ENCODE data around the gene EIF2D. TPM values are rescaled to one million over a fixed set of nuclear protein-coding genes. Genes with fewer than 3 reads are reported as not detected.
"Not testable (repeated sequence)": the region's sequence is repeated elsewhere in the genome, so short reads cannot be mapped to it uniquely, and the experiment has no call there.

EIF2D gene
- total and polyA plus RNA-seq, 8 donors: 16.9 to 130 (median 48.8) TPM

DNA sequence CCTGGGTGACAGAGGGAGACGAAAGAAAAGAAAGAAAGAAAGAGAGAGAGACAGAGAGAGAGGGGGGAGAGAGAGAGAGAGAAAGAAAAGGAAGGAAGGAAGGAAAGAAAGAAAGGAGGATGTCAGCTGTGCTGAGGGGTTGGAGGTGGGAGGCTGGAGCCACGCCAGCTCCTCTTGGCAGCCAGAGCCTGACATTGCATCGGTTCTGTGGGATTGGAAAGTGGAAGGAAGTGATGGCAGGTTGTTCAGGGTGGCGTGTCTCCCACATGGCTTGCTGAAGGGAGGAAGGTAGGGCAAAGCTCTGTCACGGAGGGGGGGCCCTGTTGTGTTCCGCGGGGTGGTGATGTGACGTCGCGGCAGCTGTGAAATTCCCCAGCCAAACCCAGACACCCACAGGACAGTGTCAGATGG is 30.7 kb downstream of the EIF2D start:
- Histone ChIP-seq H3K4me3 (no peak overlapping the region), H3K4me1 (peaks cover 0 to 78% (median 22%) of the 10 kb centered on the region in 4 donors), H3K36me3 (peaks cover 21 to 41% (median 35%) of the 10 kb centered on the region in 4 donors), H3K27ac (peak overlapping the region in 4 of 5 donors; percentile 25 to 83 (median 70)), H3K9me3 (no peaks in the 10 kb centered on the region), H3K27me3 (no peaks in the 10 kb centered on the region)
- intact Hi-C loops (cut with DNase I; ENCODE audit: low total_unique reads): loop anchor here (5.0 kb wide), 2 partner anchors 34 to 89 kb away; no protein-coding TSS in a partner anchor
- WGBS, 5 donors: 53 to 65% (median 59%) methylated on average over 10 of the region's 10 CpGs
- DNase-seq: peak in 1 of 2 donors; percentile 49
- TF ChIP-seq, protein P1, sequence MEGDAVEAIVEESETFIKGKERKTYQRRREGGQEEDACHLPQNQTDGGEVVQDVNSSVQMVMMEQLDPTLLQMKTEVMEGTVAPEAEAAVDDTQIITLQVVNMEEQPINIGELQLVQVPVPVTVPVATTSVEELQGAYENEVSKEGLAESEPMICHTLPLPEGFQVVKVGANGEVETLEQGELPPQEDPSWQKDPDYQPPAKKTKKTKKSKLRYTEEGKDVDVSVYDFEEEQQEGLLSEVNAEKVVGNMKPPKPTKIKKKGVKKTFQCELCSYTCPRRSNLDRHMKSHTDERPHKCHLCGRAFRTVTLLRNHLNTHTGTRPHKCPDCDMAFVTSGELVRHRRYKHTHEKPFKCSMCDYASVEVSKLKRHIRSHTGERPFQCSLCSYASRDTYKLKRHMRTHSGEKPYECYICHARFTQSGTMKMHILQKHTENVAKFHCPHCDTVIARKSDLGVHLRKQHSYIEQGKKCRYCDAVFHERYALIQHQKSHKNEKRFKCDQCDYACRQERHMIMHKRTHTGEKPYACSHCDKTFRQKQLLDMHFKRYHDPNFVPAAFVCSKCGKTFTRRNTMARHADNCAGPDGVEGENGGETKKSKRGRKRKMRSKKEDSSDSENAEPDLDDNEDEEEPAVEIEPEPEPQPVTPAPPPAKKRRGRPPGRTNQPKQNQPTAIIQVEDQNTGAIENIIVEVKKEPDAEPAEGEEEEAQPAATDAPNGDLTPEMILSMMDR (IDR thresholded peaks at IDR 0.05): no peak
- TF ChIP-seq POLR2A (IDR thresholded peaks at IDR 0.05) (no peak), POLR2AphosphoS5 (IDR thresholded peaks at IDR 0.05) (no peak), EP300 (IDR thresholded peaks at IDR 0.05) (no peak)

DNA sequence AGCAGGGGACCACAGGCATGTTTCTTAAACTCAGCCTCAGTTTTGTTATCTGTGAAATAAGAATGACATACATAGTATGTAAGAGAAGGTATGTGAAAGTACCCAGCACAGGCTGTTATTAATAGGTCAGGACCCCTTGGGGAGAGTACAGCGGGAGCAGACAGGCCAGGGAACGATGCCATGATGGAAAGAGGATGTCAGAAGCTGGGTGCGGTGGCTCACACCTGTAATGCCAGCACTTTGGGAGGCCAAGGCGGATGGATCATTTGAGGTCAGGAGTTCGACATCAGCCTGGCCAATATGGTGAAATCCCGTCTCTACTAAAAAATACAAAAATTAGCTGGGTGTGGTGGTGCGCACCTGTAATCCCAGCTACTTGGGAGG is 31.2 kb downstream of the EIF2D start:
- DNase-seq, H3K27me3 ChIP-seq, H3K4me3 ChIP-seq, H3K9me3 ChIP-seq: not testable (repeated sequence)
- 84 to 96% (median 92%) methylated on average over 7 of the region's 7 CpGs for WGBS, 5 donors
- Histone ChIP-seq H3K36me3 (peaks cover 21 to 36% (median 31%) of the 10 kb centered on the region in 4 donors), H3K27ac (peak overlapping the region in 4 of 5 donors; percentile 52 to 83 (median 70)), H3K4me1 (peaks cover 0 to 83% (median 22%) of the 10 kb centered on the region in 4 donors)
- intact Hi-C loops (cut with DNase I; ENCODE audit: low total_unique reads): loop anchor here (5.0 kb wide), 2 partner anchors 34 to 89 kb away; no protein-coding TSS in a partner anchor

DNA sequence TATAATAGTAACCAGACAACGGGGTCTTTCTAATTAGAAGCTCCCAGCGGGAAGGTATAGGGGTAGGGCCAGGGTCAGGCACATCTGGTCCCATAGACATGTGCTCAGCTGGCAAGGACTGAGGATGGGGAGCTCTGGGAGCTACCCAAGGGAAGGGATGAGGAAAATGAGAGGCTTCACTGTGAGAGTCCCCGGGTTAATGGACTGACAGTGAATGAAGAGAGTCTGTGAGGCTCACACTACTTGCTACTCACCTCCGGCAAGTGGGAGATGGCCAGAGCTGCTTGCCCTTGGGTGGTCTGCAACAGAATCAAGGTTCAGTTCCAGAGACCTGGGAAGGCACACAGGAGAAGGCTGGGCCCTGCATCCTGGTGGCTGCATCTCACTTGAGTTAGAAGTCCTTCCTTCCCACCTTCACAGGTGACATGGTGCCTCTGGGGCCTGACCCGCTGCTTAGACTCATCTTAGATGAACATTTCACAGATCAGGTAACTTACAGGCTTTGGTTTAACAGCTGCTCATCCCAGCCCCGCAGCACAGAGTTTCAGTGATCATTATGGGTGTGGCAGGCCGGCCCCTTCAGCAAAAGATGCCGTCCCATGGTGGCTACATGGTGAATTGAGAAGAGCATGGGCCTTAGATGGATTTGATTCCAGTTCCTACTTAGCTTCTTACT is 31.7 kb downstream of the EIF2D start:
- TF ChIP-seq, protein P1 (IDR thresholded peaks at IDR 0.05): no peak
- TF ChIP-seq EP300 (IDR thresholded peaks at IDR 0.05) (no peak), POLR2A (IDR thresholded peaks at IDR 0.05) (no peak), POLR2AphosphoS5 (IDR thresholded peaks at IDR 0.05) (no peak)
- WGBS, 5 donors: 85 to 90% (median 89%) methylated on average over 8 of the region's 8 CpGs
- H3K27me3 ChIP-seq: no peaks in the 10 kb centered on the region
- H3K9me3 ChIP-seq: no peaks in the 10 kb centered on the region
- DNase-seq: no peak
- intact Hi-C loops (cut with DNase I; ENCODE audit: low total_unique reads): loop anchor here (5.0 kb wide), 2 partner anchors 33 to 88 kb away; no protein-coding TSS in a partner anchor
- H3K4me3 ChIP-seq: no peak overlapping the region
- H3K4me1 ChIP-seq: peaks cover 0 to 88% (median 25%) of the 10 kb centered on the region in 4 donors
- peak overlapping the region in 4 of 5 donors; percentile 52 to 83 (median 70) for H3K27ac ChIP-seq
- H3K36me3 ChIP-seq: peaks cover 16 to 31% (median 25%) of the 10 kb centered on the region in 4 donors

DNA sequence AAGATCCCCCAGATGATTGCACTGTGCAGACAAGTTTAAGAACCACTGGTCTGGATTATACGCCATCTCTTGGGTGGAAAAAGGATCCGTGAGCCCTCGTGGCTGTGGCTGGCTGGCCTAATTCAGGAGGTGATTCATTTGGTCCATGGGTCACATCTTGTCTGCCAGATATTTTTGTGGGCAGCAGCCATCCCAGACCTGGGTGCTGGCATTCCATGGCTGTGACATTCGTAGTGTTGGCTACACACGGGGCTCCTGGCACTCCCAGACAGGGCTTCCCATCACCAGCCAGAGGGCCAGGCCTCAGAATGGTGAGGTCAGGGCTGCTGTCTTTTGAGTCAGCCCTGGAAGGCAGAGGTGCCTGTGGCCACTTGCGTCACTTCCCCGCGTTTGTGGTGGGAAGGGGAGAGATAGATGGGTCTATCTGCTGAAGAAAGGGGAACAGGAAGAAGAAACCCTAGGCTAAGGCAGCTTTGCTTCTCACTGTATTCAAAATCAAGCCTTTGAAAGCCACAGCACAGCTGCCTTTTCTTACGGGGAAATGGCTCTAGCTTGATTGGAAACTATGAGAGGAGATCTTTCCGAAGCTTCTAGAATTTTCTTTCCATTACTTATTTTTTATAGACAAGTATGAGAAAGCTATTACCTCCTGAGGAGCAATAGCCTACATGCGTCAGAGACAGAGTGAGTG is 32.4 kb downstream of the EIF2D start:
- no peaks in the 10 kb centered on the region for H3K27me3 ChIP-seq
- H3K4me1 ChIP-seq: peaks cover 6 to 93% (median 31%) of the 10 kb centered on the region in 4 donors
- no peaks in the 10 kb centered on the region for H3K9me3 ChIP-seq
- peak overlapping the region; percentile 7 to 83 (median 60) for H3K27ac ChIP-seq
- intact Hi-C loops (cut with DNase I; ENCODE audit: low total_unique reads): loop anchor here (5.0 kb wide), 2 partner anchors 33 to 88 kb away; no protein-coding TSS in a partner anchor
- H3K4me3 ChIP-seq: no peak overlapping the region
- peak; percentile 72 to 75 for DNase-seq
- peaks cover 9 to 24% (median 19%) of the 10 kb centered on the region in 4 donors for H3K36me3 ChIP-seq
- TF ChIP-seq POLR2AphosphoS5 (IDR thresholded peaks at IDR 0.05): peak in 2 of 3 donors; percentile 44 to 54
- TF ChIP-seq POLR2A (IDR thresholded peaks at IDR 0.05): no peak
- 65 to 77% (median 72%) methylated on average over 9 to 11 of the region's 11 CpGs for WGBS, 5 donors

DNA sequence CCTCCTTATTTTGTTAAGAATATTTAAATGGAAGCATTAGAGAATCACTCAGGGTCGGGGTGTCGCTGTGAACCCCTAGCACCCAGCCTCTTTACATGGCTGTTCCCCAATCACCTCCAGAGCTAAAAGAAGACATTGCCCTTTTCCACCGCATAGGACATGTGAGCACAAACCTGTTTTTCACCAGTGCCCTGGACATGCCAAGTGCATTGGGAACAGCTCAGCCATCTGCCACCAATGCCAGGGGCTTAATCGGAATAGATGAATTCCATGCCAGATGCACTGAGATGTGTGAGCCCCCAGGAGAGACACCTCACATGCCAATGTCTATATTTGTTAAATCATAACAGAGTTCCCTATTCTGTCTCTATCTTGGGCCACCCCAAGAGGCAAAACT is 33.3 kb downstream of the EIF2D start:
- Histone ChIP-seq H3K4me3 (no peak overlapping the region), H3K27ac (peak overlapping the region in 4 of 5 donors; percentile 52 to 83 (median 70)), H3K9me3 (no peaks in the 10 kb centered on the region), H3K27me3 (no peaks in the 10 kb centered on the region), H3K36me3 (peaks cover under 1 to 15% (median 9%) of the 10 kb centered on the region in 4 donors), H3K4me1 (peaks cover 7 to 95% (median 37%) of the 10 kb centered on the region in 4 donors)
- TF ChIP-seq POLR2A (IDR thresholded peaks at IDR 0.05) (no peak), EP300 (IDR thresholded peaks at IDR 0.05) (no peak), POLR2AphosphoS5 (IDR thresholded peaks at IDR 0.05) (no peak)
- TF ChIP-seq, protein P1 (IDR thresholded peaks at IDR 0.05): no peak
- intact Hi-C loops (cut with DNase I; ENCODE audit: low total_unique reads): no loop called here
- 81 to 87% (median 82%) methylated on average over 4 of the region's 4 CpGs for WGBS, 5 donors
- no peak for DNase-seq
